OCI-LY3 (cell line): ENCODE results near the gene EMX2.
"Not testable (repeated sequence)": the region's sequence is repeated elsewhere in the genome, so short reads cannot be mapped to it uniquely, and the experiment has no call there.

Experiments used
- H2AFZ ChIP-seq: fragments of 200-600, 300-600 bp; shearing (Covaris generic); 2 replicates; pipeline ENCODE4 v1.6.0; 2014; ENCODE audit warnings: antibody characterized with exemption, low read depth, low read length
- H3K27ac ChIP-seq: fragments of 200-600, 300-600 bp; sonication (generic); 2 replicates; pipeline ENCODE4 v1.5.1; 2014; ENCODE audit warnings: mild to moderate bottlenecking, low read length, moderate library complexity, mixed read lengths
- H3K27me3 ChIP-seq: fragments of 200-600, 300-600 bp; sonication (generic); 2 replicates; pipeline ENCODE4 v1.6.1; 2014; ENCODE audit warnings: low read depth, low read length, mixed read lengths
- H3K36me3 ChIP-seq: fragments of 200-600, 300-600 bp; sonication (generic); replicated peaks from 2 replicates; pipeline ENCODE3; 2014; ENCODE audit warnings: low read depth, low read length, mixed read lengths
- H3K4me1 ChIP-seq: fragments of 300-600, 200-600 bp; sonication (generic); 2 replicates; pipeline ENCODE4 v1.6.1; 2014; ENCODE audit warnings: low read length, mixed read lengths
- H3K4me2 ChIP-seq: fragments of 200-600, 300-600 bp; sonication (generic); 2 replicates; pipeline ENCODE4 v1.6.1; 2014; ENCODE audit warnings: low read length, mixed read lengths
- H3K4me3 ChIP-seq: fragments of 300-600, 200-600 bp; sonication (generic); 2 replicates; pipeline ENCODE4 v1.5.1; 2014; ENCODE audit warnings: antibody characterized with exemption, mild to moderate bottlenecking, low read length, moderate library complexity
- H3K79me2 ChIP-seq: fragments of 300-600, 200-600 bp; shearing (Covaris generic); 2 replicates; pipeline ENCODE4 v1.6.1; 2014; ENCODE audit warnings: mild to moderate bottlenecking, low read length, mixed read lengths
- H3K9ac ChIP-seq: fragments of 300-600, 200-600 bp; shearing (Covaris generic); 2 replicates; pipeline ENCODE4 v1.6.0; 2014; ENCODE audit warnings: mild to moderate bottlenecking, low read length, moderate library complexity
- H3K9me3 ChIP-seq: fragments of 200-600, 300-600 bp; shearing (Covaris generic); 2 replicates; pipeline ENCODE4 v1.6.1; 2014; ENCODE audit warnings: low read length, mixed read lengths; ENCODE audit not compliant: insufficient read depth
- H4K20me1 ChIP-seq: fragments of 200-600, 300-600 bp; sonication (generic); 2 replicates; pipeline ENCODE4 v1.6.1; 2016; ENCODE audit warnings: low read length, mixed read lengths; ENCODE audit not compliant: insufficient read depth
- CTCF ChIP-seq: fragments of 200-600, 300-600 bp; sonication (generic); IDR thresholded peaks from 2 replicates; pipeline ENCODE4 v1.5.1; 2014; ENCODE audit warnings: antibody characterized with exemption, low read length, low read depth
- EZH2phosphoT487 ChIP-seq: fragments of 200-600 bp; shearing (Covaris generic); IDR thresholded peaks from 2 replicates; pipeline ENCODE4 v1.6.1; 2018; ENCODE audit warnings: antibody characterized with exemption, mixed run types, low read depth

EMX2 gene

GRCh38 chr10:117502421-117503243 lies 39.9 kb upstream of the EMX2 start:
- Histone ChIP-seq H2AFZ (peak overlapping the region; percentile 46; the same call in 1 of the 2 replicates), H3K4me2 (peak overlapping the region; percentile 34), H3K4me3 (no peak overlapping the region), H3K9ac (no peak overlapping the region), H3K27me3 (0 out of 2 replicates have a peak, but pooled peaks cover 6% of the 10 kb centered on the region), H3K79me2 (no peaks in the 10 kb centered on the region), H3K36me3 (no peaks in the 10 kb centered on the region), H3K4me1 (no peaks in the 10 kb centered on the region), H4K20me1 (no peaks in the 10 kb centered on the region), H3K27ac (no peak overlapping the region), H3K9me3 (no peaks in the 10 kb centered on the region)
- no peak for TF ChIP-seq EZH2phosphoT487
- TF ChIP-seq CTCF, result no peak

GRCh38 chr10:117503244-117504205 lies 39.0 kb upstream of the EMX2 start:
- H3K9ac ChIP-seq, result no peak overlapping the region
- no peak overlapping the region for H3K27ac ChIP-seq
- H4K20me1 ChIP-seq, result no peaks in the 10 kb centered on the region
- no peak overlapping the region for H3K4me3 ChIP-seq
- no peaks in the 10 kb centered on the region for H3K79me2 ChIP-seq
- H3K9me3 ChIP-seq, result no peaks in the 10 kb centered on the region
- TF ChIP-seq EZH2phosphoT487, result no peak
- TF ChIP-seq CTCF, result no peak
- no peaks in the 10 kb centered on the region for H3K36me3 ChIP-seq
- H2AFZ ChIP-seq, result peak overlapping the region; percentile 46; the same call in 1 of the 2 replicates
- H3K4me2 ChIP-seq, result peak overlapping the region; percentile 34
- 0 out of 2 replicates have a peak, but pooled peaks cover 6% of the 10 kb centered on the region for H3K27me3 ChIP-seq
- no peaks in the 10 kb centered on the region for H3K4me1 ChIP-seq

- H3K27me3 ChIP-seq, result 0 out of 2 replicates have a peak, but pooled peaks cover 6% of the 10 kb centered on the region
- no peak overlapping the region for H3K9ac ChIP-seq
- TF ChIP-seq EZH2phosphoT487, result no peak
- TF ChIP-seq CTCF, result no peak
- no peaks in the 10 kb centered on the region for H4K20me1 ChIP-seq
- H3K4me3 ChIP-seq, result no peak overlapping the region
- no peak overlapping the region for H3K4me2 ChIP-seq
- no peak overlapping the region for H3K27ac ChIP-seq
- no peaks in the 10 kb centered on the region for H3K4me1 ChIP-seq
- H3K36me3 ChIP-seq, result no peaks in the 10 kb centered on the region
- no peak overlapping the region for H2AFZ ChIP-seq
- no peaks in the 10 kb centered on the region for H3K79me2 ChIP-seq
- H3K9me3 ChIP-seq, result no peaks in the 10 kb centered on the region
Measured at GRCh38 chr10:117504562-117504961, 38.0 kb upstream of the EMX2 start.

- not testable (repeated sequence) for H3K9me3 ChIP-seq, H3K27ac ChIP-seq, H3K36me3 ChIP-seq, H3K9ac ChIP-seq, H3K4me3 ChIP-seq, H2AFZ ChIP-seq, H3K4me1 ChIP-seq, H3K79me2 ChIP-seq, H3K27me3 ChIP-seq, H3K4me2 ChIP-seq, H4K20me1 ChIP-seq
Measured at GRCh38 chr10:117507081-117507480, 35.5 kb upstream of the EMX2 start.
